Hippocampal formation (tissue), 2 donors: ENCODE results near the gene ASIC2.

Experiments used
- DNase-seq, 2 donors: peaks; one replicate each; lab custom pipeline; 2025; lab: John Stamatoyannopoulos, UW

Gene ASIC2

DNA sequence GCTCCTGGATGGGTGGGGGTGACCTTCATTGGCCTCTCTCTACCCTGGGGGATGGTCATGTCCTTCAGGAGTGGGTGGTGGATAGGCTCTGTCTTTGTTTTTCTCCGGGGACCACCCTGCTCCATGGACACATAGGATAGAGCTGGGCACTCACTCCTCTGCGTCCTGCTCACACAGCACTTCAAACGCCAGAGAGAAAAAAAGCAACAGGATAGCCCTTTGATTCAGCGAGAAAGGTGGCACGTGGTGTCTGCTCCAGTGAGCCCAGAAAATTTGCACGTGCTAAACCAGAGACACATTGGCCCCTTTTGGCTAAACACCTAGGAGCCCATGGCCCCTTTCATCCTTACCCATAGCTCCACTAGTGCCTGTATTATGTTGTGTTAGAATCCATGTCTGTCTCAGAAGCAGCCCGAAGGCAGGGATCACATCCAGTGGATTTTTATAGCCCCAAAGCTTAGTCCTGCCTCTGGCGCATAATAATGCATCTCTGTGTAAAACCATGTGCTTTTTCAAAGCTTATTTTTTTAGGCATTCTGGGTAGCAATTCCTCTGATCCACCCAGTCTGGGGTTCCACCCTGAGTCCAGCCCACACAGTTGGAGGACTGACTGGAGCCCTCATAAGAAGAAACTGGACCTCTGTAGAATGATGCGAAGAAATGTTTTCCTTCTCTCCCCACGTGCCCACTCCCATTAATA lies 90.1 kb downstream of the ASIC2 start:
- no peak for DNase-seq

DNA sequence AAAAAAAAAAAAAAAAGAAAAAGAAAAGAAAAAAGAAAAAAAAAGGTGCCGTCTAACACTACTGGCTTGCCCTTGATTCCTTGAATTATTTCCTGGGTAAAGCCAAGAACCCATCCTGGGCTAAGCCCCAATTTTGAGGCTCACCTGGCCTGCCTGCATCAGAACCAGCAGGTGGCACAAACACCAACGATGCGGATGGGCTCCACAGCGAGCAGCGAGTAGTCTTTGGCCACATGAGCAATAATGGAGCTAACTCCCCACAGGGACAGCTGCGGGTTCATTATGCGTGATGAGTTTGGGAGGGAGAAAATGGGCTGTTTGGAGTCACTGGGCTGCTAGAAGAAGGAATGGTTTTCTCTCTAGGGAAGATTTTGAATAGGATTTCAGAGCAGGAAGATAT lies 91.1 kb downstream of the ASIC2 start:
- no peak for DNase-seq

DNA sequence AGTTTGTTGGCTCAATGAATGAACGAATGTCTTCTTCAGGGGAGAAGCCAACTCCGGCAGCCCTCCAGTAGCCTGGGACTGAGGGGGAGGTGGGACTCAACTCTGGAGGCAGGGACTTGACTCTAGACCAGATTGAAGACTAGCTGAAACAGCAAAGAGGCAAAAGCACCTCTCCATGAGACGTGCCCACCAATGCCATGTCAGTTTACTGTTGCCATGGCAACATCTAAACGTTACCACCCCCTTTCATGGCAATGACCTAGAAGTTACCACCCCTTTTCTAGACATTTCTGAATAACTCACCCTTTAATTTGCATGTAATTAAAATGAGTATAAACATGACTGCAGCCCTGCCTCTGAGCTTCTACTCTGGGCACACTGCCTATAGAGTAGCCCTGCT lies 91.8 kb downstream of the ASIC2 start:
- DNase-seq = no peak

DNA sequence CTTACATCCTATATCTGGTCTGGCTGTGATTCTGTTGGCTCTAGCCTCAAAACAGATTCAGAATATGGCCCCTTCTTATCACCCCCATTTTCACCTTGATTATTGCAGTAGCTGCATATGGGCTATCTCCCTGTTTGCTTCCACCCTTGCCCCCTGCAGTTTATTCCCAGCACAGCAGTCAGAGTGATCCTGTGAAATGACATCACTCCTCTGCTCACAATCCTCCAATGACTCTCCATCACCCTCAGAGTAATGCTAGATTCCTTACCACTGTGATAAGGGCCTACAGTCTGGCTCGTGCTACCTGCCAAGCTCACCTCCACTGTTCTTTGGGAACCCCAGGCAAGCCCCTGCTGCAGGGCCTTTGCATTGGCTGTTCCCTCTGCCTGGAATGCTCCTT lies 92.5 kb downstream of the ASIC2 start:
- no peak for DNase-seq

DNA sequence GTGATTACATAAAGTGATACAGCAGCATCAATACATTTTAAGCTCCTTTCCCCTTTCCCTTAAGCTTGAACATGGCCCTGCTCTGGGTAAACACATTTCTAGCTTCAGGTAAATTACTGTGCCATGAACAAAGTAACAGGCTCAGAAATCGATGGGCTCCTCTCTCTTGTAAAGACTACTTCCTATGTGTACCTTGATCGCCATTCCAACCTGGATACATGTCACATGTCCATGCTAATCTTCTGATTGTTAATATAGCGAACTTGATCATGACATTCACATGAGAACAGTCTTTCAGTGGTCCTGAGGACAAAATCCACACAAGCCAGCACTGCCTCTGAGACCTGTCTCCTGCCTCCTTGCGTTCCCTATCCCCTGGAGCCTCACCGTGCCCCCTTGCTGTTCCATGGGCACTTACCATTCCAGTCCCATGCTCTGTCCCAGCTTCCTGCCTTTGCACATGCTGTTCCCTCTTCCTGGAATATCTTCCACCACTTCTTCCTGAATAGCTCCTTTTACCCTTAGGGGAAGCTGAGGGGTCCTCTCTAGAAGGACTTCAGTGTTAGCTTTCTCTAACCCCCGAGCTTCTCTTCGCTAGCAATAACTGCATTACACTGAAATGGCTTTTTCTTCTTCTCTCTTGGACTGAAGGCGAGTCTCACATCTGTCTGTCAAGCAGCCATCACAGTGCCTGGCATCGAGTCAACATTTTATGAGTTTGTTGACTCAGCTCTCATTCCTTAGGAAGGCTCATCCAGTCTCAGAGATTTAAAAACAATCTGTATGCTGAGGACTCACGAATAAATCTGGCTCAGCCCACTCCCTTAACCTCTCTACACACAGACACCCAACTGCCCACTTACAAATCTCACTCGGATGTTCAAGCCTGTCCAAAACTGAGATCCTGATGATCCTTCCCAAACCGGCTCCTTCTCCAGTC lies 93.3 kb downstream of the ASIC2 start:
- DNase-seq = no peak

GRCh38 chr17:33198954-33199353 lies 94.1 kb downstream of the ASIC2 start:
- DNase-seq = no peak

DNA sequence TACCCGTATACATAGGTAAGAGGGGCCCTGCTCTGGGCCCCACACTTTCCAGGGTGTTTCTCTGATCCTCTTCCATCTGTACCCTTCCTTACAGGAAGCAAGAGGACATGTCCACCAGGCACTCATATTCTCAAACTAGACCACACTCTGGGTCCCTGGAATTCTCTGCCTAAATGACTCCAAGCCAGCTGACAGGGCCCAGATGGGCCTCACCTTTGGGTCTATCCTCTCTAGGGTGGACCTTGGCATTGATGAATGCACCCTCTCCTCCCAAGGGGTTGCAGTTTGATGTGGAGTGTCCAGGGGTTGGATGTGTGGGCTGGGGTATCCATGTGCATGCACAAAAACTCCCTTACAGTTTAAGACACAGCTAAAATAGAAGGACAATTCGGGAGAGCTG lies 95.8 kb downstream of the ASIC2 start:
- no peak for DNase-seq

- DNase-seq = no peak
Measured at GRCh38 chr17:33196883-33197282, 96.2 kb downstream of the ASIC2 start.

GRCh38 chr17:33192951-33193911 lies 99.9 kb downstream of the ASIC2 start:
- no peak for DNase-seq

GRCh38 chr17:33183487-33184026 lies 109.5 kb downstream of the ASIC2 start:
- no peak for DNase-seq

GRCh38 chr17:33179151-33179550 lies 113.9 kb downstream of the ASIC2 start:
- no peak for DNase-seq

- no peak for DNase-seq
Measured at GRCh38 chr17:33178681-33179080, 114.4 kb downstream of the ASIC2 start.

DNA sequence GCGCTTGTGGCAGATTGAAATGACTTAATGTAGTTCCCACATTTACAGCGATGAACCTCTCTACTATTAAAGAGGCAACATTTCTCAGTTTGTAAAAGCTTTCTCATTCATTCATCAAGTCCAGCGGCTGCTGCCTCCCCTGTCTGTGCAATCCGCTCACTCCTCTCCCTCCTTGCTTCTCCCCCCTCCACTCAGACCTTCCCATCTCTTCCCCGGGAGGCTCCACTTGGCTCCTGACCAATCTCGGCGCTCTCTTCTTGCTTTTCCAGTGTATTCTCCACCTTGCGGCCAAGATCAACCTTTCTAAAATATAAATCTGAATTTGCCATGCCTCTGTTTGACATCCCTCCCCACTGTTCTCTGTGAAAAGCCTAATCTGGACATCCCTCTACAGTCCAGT lies 117.5 kb downstream of the ASIC2 start:
- no peak for DNase-seq

DNA sequence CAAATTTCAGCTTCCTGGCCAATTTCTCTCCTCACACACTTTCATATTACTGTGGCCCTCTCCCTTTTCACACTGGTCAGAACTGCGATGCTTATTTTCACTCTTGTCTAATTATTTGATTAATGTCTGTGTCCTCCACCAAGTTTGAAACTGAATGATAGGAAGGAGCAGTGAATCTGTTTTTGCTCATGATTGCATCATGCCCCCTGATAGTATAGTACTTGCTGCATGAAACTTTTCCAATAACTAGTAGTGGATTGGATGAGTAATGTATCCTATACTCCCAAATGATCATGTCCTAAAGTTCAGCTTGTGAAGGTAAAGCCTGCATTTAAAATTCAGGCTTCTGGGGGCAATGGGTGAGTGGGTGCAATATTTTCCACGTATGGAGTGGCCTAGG lies 121.2 kb downstream of the ASIC2 start:
- DNase-seq = no peak

GRCh38 chr17:33169580-33170285 lies 123.4 kb downstream of the ASIC2 start:
- no peak for DNase-seq

DNA sequence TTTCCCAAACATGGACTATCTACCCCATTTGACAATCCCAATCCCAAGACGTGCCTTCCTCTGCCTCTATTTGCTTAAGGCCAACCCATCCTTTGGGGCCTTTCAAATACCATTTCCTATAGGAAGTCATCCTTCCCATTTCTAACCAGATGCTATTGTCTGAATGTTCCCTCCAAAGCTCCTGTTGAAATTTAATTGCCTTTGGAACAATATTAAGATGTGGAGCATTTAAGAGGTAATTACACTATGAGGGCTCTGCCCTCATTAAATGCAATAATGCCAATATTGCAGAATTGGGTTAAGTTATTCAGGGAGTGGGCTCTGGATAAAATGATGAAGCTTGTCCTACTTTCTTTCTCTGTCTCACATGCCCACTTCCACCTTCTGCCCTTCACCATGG lies 125.4 kb downstream of the ASIC2 start:
- no peak for DNase-seq

DNA sequence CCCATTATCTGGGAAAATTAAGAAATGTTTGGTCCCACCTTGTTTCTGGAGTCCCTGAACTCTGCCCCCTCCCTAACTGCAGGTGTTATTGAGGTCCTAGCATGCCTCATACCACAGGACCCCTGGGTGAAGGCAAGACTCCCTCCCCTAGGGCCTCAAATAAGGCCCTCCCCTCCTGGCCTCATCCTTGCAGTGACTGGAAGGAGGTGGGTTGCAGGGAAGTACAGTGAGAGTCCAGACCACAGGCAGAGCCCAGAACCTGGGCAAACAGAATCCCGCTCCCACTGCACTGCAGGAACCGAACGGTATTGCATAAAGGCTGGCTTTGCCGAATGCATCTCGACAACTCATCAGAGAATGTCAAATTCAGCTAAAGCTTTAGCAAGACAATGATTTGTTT lies 126.6 kb downstream of the ASIC2 start:
- no peak for DNase-seq

DNA sequence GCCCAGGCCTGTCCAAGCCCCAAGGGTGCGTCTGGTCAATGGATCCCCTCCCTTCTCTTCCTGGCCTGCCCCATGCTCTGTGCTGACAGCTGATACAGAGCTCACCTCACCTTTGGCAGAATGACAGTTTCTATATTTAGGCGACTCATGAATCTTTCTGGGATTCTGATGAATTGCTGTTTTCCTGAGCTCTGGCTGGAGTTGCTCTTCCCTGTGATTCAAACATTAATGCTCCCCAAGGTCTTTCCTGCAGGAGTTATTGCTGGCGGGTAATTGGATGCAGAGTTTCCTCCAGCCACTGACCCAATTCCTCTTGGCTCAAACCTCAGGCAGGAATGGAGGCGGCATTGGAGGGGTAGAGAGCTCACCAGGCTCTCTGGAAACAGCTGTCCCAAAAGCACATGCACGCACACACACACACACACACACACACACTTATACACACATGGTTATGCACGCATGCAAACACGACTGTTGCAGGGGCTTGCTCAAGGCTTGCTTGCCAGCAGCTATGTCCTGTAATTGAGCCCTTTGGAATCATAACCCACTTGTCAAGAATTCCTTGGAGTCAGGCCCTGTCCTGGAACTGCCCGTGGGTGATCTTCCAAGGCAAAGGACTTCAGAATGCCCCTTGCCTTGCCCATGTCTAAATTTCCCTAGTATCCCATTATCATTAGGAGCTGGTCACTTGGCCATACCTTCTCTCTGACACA lies 128.8 kb downstream of the ASIC2 start:
- DNase-seq = no peak

DNA sequence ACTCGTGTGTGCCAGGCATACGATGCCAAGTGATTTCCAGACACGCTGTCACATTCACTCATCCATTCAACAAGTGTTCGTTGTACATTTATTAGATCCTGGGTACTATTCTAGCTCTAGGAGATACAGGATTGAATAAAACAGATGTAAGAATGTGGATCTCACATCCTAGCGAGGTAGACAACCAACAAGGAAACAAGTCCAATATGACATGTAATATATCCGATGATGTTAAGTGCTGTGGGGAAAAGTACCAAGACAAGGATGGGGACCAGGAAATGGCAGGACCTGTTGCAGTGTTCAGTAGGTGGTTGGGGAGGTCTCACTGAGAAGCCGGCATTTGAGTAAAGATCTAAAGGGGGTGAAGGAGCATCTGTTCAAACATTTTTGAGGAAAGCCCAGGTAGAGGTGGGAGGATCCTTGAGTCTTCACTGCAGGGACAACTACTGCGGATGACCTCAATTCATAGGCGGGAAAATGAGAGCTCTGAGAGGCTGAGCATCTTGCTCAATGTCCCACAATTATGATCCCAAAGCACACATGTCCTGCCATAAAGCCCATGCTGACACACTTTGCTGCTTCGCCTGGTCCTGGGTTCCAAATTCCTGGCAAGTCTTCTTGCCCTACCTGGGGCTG lies 129.4 kb downstream of the ASIC2 start:
- DNase-seq = no peak

DNA sequence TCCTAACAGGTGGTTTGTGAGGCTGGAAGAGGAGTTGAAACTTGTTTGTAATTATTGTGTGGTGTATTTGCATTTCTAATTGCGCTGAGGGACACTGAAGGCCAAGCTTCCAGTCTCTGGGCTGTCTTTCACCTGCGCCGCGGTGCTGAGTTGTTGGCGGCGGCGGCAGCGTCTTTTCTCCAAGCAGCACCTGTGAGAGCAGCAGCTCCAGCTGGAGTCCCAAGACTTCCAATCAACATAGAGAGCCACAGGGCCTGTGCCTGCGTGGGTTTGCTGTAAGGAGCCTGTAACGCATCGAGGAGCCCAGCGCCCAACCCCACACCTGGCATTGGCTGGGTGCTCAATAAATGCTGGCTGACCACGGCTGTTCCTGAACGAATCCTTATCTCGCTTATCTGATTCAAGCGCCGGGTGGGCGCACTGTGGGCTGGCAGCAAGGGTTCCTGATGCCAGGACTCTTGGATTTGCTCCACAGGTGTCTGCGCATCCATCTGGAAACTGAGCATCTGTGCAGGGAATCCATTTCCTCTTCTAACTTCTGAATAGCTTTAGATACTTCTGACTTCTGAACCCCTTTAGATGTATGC lies 138.1 kb downstream of the ASIC2 start:
- DNase-seq = no peak
